Skeletal muscle tissue (tissue), 4 donors: ENCODE data around the gene ETV1. TPM values are rescaled to one million over a fixed set of nuclear protein-coding genes. Genes with fewer than 3 reads are reported as not detected.

ENCODE experiments used
- H3K27ac ChIP-seq: one replicate; pipeline ENCODE4 v1.7.0; 2013; ENCODE audit warnings: mild to moderate bottlenecking, low read depth, low read length, inconsistent platforms
- H3K27me3 ChIP-seq, 3 donors: one replicate each; pipeline ENCODE4 v1.7.0; 2013; ENCODE audit warnings: low read length in 3 of 3; ENCODE audit not compliant: control insufficient read depth in 3 of 3, insufficient read depth in 3 of 3
- H3K36me3 ChIP-seq, 3 donors: one replicate each; pipeline ENCODE4 v1.7.0; 2013; ENCODE audit warnings: low read length in 3 of 3; ENCODE audit not compliant: control insufficient read depth in 3 of 3, insufficient read depth in 3 of 3
- H3K4me1 ChIP-seq, 3 donors: one replicate each; pipeline ENCODE4 v1.7.0; 2013; ENCODE audit warnings: low read length in 3 of 3, mild to moderate bottlenecking in 3 of 3; ENCODE audit not compliant: control insufficient read depth in 3 of 3, insufficient read depth in 3 of 3
- H3K4me3 ChIP-seq, 3 donors: one replicate each; pipeline ENCODE4 v1.7.0; 2013; ENCODE audit warnings: low read length in 3 of 3
- H3K9ac ChIP-seq, 3 donors: one replicate each; pipeline ENCODE4 v1.7.0; 2013; ENCODE audit warnings: low read length in 3 of 3, mild to moderate bottlenecking in 3 of 3, moderate library complexity in 2 of 3, low read depth in 1 of 3
- H3K9me3 ChIP-seq, 3 donors: one replicate each; pipeline ENCODE4 v1.7.0; 2013; ENCODE audit warnings: low read length in 3 of 3; ENCODE audit not compliant: control insufficient read depth in 3 of 3
- total RNA-seq: library from RNA; depleted of rRNA; stranded (reverse); fragments of >200 nt; gene quantifications from one replicate; pipeline ENCODE4 v1.2.3, GENCODE V29; 2014
- donor health status: Osteomylitis.

Gene ETV1
- total RNA-seq, 1 donor from 2014 or later: 6.3 TPM

DNA sequence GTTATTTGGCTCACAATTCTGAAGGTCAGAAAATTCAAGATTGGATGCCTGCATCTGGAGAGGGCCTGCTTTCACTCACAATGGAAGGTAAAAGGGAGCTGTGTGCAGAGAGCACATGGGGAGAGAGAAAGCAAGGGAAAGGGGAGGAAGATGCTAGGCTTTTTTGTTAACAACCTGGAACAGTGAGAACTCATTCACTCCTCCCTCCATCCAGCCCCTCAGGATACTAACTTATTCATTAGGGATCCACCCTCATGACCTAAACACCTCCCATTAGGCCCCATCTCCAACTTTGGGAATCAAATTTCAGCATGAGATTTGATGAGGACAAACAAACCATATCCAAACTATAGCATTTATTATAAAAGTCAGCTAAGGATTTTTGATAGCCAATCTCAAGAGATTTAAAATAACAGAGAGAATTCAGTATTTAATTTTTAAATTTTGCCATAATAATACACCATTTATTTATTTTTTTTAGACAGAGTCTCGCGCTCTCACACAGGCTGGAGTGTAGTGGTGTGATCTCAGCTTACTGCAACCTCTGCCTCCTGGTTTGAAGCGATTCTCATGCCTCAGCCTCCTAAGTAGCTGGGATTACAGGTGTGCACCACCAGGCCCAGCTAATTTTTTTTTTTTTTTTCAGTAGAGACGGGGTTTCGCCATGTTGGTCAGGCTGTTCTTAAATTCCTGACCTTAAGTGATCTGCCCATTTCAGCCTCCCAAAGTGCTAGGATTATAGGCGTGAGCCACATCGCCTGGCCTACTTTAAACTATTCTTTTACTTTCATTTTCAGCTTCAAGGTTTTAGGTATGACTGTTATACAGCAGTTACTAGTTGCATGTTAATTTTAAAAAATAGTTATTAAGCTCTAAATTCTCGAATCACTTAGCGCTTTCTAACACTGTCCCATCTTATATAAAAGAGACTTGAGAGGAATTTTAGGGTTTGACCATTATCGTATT lies 20.3 kb upstream of the ETV1 start:
- H3K27ac ChIP-seq: no peak overlapping the region
- H3K4me3 ChIP-seq: no peak overlapping the region
- no peaks in the 10 kb centered on the region for H3K9me3 ChIP-seq
- H3K4me1 ChIP-seq: no peaks in the 10 kb centered on the region
- no peaks in the 10 kb centered on the region for H3K27me3 ChIP-seq
- no peaks in the 10 kb centered on the region for H3K36me3 ChIP-seq
- no peak overlapping the region for H3K9ac ChIP-seq

- H3K9ac ChIP-seq: no peak overlapping the region
- no peaks in the 10 kb centered on the region for H3K36me3 ChIP-seq
- no peaks in the 10 kb centered on the region for H3K4me1 ChIP-seq
- H3K9me3 ChIP-seq: no peaks in the 10 kb centered on the region
- H3K27ac ChIP-seq: no peak overlapping the region
- H3K4me3 ChIP-seq: no peak overlapping the region
- no peaks in the 10 kb centered on the region for H3K27me3 ChIP-seq
Observed at GRCh38 chr7:14001139-14001538, 11.7 kb upstream of the ETV1 start.

DNA sequence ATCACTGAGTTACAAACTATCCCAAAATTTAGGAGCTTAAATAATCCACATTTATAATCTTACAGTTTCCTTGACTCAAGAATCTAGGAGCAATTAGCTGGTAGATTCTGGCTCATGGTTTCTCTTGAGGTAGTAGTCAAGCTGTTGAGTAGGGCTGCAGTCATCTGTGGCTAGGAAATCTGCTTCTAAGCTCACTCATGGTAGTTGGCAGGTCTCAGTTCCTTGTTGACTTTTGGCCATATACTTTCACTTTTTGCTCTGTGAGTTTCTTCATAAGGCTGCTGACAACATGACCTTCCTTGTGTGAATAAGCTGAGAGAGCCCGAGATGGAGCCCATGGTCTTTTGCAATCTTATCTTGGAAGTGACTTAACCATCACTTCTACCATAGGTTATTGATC lies 10.8 kb upstream of the ETV1 start:
- Histone ChIP-seq H3K27ac (no peak overlapping the region), H3K4me3 (no peak overlapping the region), H3K36me3 (no peaks in the 10 kb centered on the region), H3K9ac (no peak overlapping the region), H3K9me3 (no peaks in the 10 kb centered on the region), H3K4me1 (no peaks in the 10 kb centered on the region), H3K27me3 (no peaks in the 10 kb centered on the region)

GRCh38 chr7:13998866-13999265 lies 9.4 kb upstream of the ETV1 start:
- H3K36me3 ChIP-seq: no peaks in the 10 kb centered on the region
- H3K27ac ChIP-seq: no peak overlapping the region
- no peaks in the 10 kb centered on the region for H3K9me3 ChIP-seq
- H3K4me1 ChIP-seq: no peaks in the 10 kb centered on the region
- H3K9ac ChIP-seq: no peak overlapping the region
- no peaks in the 10 kb centered on the region for H3K27me3 ChIP-seq
- no peak overlapping the region for H3K4me3 ChIP-seq

DNA sequence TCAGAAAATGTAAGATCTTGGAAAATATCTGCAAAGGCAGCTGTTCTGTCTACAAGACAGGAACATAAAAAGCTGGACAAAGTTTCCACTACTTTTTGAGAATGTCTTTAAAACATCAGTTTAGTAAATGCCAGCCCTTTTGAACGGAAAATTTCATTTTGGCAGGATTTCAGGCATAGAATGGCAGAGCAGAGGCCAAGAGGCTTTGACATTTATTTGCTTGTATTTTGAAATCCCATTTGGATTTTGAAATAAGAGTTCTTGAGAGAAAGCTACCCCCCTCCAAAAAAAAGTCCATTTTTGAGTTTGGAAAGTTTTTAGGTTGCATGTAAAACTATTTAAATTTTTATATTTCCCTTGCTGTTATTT lies 3.1 kb upstream of the ETV1 start:
- peak overlapping the region; percentile 16 for H3K27ac ChIP-seq
- no peaks in the 10 kb centered on the region for H3K9me3 ChIP-seq
- peaks cover 0 to 3% (median 1%) of the 10 kb centered on the region in 3 donors for H3K27me3 ChIP-seq
- H3K4me3 ChIP-seq: no peak overlapping the region
- H3K9ac ChIP-seq: peak overlapping the region in 1 of 3 donors; percentile 34
- no peaks in the 10 kb centered on the region for H3K36me3 ChIP-seq
- peaks cover 8 to 18% (median 15%) of the 10 kb centered on the region in 3 donors for H3K4me1 ChIP-seq

- Histone ChIP-seq H3K9me3 (no peaks in the 10 kb centered on the region), H3K27ac (peak overlapping the region; percentile 87), H3K27me3 (peaks cover 0 to 3% (median 2%) of the 10 kb centered on the region in 3 donors), H3K9ac (peak overlapping the region; percentile 48 to 78 (median 71)), H3K4me1 (peaks cover 8 to 18% (median 15%) of the 10 kb centered on the region in 3 donors), H3K36me3 (no peaks in the 10 kb centered on the region), H3K4me3 (peak overlapping the region; percentile 84 to 87 (median 85))
Observed at GRCh38 chr7:13991791-13992595, 2.5 kb upstream of the ETV1 start.

DNA sequence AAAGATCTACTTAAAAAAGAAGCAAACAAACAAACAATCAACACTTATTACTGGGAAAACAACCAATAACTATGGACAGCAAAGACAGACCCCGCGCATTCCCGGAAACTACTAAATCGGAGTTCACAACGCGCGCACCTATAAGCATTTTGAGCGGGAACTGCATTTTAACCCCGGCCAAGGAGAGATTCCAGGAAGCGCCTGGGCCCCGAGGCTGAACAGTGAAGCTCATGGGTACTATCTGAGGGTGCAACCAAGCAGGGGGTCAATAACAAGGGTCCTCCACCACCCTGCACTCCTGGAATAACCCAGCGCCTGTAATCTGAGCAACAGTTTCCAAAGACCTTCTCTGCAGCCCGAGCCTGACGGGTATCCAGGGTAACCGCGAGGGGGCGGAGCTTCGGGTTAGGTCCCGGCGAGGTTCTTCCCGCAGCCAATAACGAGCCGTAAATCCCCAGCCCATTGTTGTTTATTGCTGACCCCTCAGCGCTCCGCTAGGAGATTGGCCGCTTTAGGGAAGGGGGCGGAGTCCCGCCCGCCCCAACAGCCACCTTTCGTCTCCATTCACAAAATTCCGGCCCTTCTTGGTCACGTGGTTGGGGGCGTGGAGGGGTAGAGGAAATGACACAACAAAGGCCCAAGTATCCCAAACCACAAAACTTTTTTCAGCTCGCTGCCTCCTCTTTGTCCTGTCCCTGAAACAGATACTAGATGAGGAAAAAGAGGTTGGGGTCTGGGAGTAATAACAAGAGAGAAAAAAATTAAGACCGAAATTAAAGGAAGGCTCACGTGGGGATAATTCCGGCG lies 1.7 kb upstream of the ETV1 start:
- H3K27me3 ChIP-seq: peaks cover 0 to 3% (median 2%) of the 10 kb centered on the region in 3 donors
- no peaks in the 10 kb centered on the region for H3K9me3 ChIP-seq
- H3K4me3 ChIP-seq: peak overlapping the region; percentile 84 to 87 (median 85)
- peak overlapping the region; percentile 87 for H3K27ac ChIP-seq
- no peaks in the 10 kb centered on the region for H3K36me3 ChIP-seq
- H3K4me1 ChIP-seq: peaks cover 8 to 18% (median 15%) of the 10 kb centered on the region in 3 donors
- peak overlapping the region; percentile 71 to 79 (median 78) for H3K9ac ChIP-seq

- Histone ChIP-seq H3K27me3 (peaks cover 0 to 3% (median 2%) of the 10 kb centered on the region in 3 donors), H3K4me3 (peak overlapping the region; percentile 84 to 87 (median 85)), H3K9me3 (no peaks in the 10 kb centered on the region), H3K36me3 (no peaks in the 10 kb centered on the region), H3K27ac (peak overlapping the region; percentile 87), H3K4me1 (peaks cover 8 to 18% (median 15%) of the 10 kb centered on the region in 3 donors), H3K9ac (peak overlapping the region; percentile 71 to 79 (median 78))
Observed at GRCh38 chr7:13990319-13990983, 985 bp upstream of the ETV1 start.

DNA sequence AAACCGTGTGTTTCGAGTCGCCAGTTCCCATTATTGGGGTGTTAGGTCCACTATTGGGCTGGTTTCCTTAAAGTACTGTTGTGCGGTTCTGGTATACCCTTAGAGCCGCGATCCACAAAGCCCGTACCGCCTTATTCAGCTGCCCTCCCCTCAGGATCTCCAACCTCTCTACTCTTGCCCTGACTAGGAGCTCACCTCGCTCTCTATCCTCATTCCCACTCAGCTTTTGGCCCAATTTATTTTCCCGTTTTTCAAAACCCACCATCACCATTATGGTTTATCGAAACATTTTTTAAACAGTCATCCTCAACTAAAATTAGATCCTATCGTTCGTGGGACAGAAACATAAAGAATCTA lies 461 bp upstream of the ETV1 start:
- H3K36me3 ChIP-seq: no peaks in the 10 kb centered on the region
- H3K4me1 ChIP-seq: peaks cover 8 to 18% (median 15%) of the 10 kb centered on the region in 3 donors
- H3K27me3 ChIP-seq: peaks cover 0 to 3% (median 2%) of the 10 kb centered on the region in 3 donors
- H3K27ac ChIP-seq: peak overlapping the region; percentile 87
- peak overlapping the region; percentile 71 to 79 (median 78) for H3K9ac ChIP-seq
- peak overlapping the region; percentile 84 to 87 (median 85) for H3K4me3 ChIP-seq
- no peaks in the 10 kb centered on the region for H3K9me3 ChIP-seq
